Subcutaneous abdominal adipose tissue (tissue), 5 donors: Measurements from ENCODE around the gene LRRC37A3.
"Not testable (repeated sequence)": the region's sequence is repeated elsewhere in the genome, so short reads cannot be mapped to it uniquely, and the experiment has no call there.

Experiments
- H3K27ac ChIP-seq: one replicate; pipeline ENCODE4 v1.7.0; 2013; ENCODE audit warnings: low read depth, mild to moderate bottlenecking, inconsistent platforms, low read length, moderate library complexity
- H3K27me3 ChIP-seq, 5 donors: one replicate each; pipeline ENCODE4 v1.7.0; 2013; ENCODE audit warnings: low read length in 5 of 5, inconsistent platforms in 1 of 5; ENCODE audit not compliant: control insufficient read depth in 5 of 5, insufficient read depth in 4 of 5
- H3K36me3 ChIP-seq, 5 donors: one replicate each; pipeline ENCODE4 v1.7.0; 2013; ENCODE audit warnings: low read length in 5 of 5; ENCODE audit not compliant: control insufficient read depth in 5 of 5, insufficient read depth in 5 of 5
- H3K4me1 ChIP-seq, 5 donors: one replicate each; pipeline ENCODE4 v1.7.0; 2013; ENCODE audit warnings: low read length in 5 of 5, mild to moderate bottlenecking in 3 of 5, moderate library complexity in 1 of 5; ENCODE audit not compliant: control insufficient read depth in 5 of 5, insufficient read depth in 5 of 5
- H3K4me3 ChIP-seq, 5 donors: one replicate each; pipeline ENCODE4 v1.7.0; 2013; ENCODE audit warnings: low read length in 5 of 5, low read depth in 1 of 5
- H3K9ac ChIP-seq, 5 donors: one replicate each; pipeline ENCODE4 v1.7.0; 2013; ENCODE audit warnings: low read length in 5 of 5, mild to moderate bottlenecking in 4 of 5, moderate library complexity in 3 of 5
- H3K9me3 ChIP-seq, 5 donors: one replicate each; pipeline ENCODE4 v1.7.0; 2013; ENCODE audit warnings: low read length in 5 of 5; ENCODE audit not compliant: control insufficient read depth in 5 of 5
- donor health status: healthy.
- donor health status: healthy.
- donor health status: healthy.
- donor health status: healthy.
- donor health status: healthy.

LRRC37A3 gene

DNA sequence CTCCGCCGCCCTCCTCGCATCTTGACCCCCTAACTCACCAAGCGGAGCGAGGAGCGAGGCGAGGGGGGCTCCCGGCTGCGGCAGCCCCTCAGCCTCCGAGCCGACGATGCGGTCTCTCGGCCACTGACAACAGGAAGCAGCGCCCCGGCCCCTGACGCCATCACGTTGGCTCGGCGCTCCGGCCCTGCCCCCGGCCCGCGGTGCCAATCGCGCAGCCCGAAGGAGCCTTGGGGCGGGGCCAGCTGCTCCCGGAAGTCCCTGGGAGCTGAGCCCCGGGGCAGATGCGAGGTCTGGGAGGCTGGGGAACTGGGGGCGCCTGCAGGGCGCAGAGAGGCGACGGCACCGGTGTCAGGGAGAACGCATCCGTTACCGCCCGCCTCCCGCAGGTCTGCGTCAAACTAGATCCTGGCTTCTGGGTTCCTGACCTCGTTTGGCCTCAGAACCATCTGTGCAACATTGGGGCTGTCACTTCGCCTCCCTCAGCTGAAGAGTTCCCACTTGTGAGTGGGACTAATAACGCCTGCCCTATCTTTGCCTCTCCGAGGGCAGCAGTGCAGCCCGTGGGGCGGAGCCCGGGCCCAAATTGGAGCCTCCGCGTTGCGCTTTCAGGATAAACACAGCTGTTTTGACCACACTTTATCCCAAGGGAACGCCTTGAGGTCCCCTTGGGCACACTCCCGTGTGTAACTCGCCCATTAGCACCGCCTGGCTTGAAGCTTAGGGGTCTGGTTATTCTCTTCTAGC, 82.1 kb downstream of the LRRC37A3 start:
- not testable (repeated sequence) for H3K27me3 ChIP-seq, H3K9me3 ChIP-seq, H3K36me3 ChIP-seq
- Histone ChIP-seq H3K4me1 (peaks cover 0 to 24% (median 12%) of the 10 kb centered on the region in 5 donors), H3K27ac (peak overlapping the region; percentile 67), H3K4me3 (peak overlapping the region; percentile 59 to 71 (median 64)), H3K9ac (peak overlapping the region in 3 of 5 donors; percentile 30 to 75 (median 60))

GRCh38 chr17:64836623-64837017, 82.7 kb downstream of the LRRC37A3 start:
- Histone ChIP-seq H3K9ac (peak overlapping the region in 4 of 5 donors; percentile 37 to 68 (median 62)), H3K27ac (peak overlapping the region; percentile 67)

GRCh38 chr17:64834060-64834459, 85.2 kb downstream of the LRRC37A3 start:
- H3K27me3 ChIP-seq, H3K27ac ChIP-seq, H3K9me3 ChIP-seq, H3K36me3 ChIP-seq, H3K4me3 ChIP-seq, H3K9ac ChIP-seq: not testable (repeated sequence)
- H3K4me1 ChIP-seq: peaks cover 0 to 36% (median 23%) of the 10 kb centered on the region in 5 donors

More at GRCh38 chr17:64836623-64837017, 82.7 kb downstream of the LRRC37A3 start:
- peaks cover 0 to 24% (median 12%) of the 10 kb centered on the region in 5 donors for H3K4me1 ChIP-seq
- H3K27me3 ChIP-seq, H3K9me3 ChIP-seq, H3K36me3 ChIP-seq: not testable (repeated sequence)
- H3K4me3 ChIP-seq: peak overlapping the region; percentile 59 to 75 (median 66)

DNA sequence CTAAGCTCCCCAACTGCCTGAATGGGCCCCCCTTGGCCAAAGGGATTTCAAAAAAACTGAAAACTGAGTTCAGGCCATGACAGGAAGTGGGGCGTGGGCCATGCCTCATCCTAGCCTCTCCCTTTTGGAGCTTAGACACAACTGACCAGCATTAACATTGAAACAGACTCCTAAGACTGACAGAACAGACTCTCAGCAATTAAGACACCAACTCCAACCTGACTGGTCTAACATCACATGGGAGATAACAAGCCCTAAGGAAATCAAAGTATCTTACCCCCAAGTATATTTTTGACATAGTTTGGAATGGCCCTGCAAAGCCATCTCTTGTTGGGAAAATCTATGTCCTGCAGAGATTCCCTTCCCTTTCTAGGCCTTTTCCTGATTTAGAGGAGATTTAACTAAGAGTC, 88.6 kb downstream of the LRRC37A3 start:
- H3K27ac ChIP-seq: not testable (repeated sequence)

GRCh38 chr17:64829824-64830630, 89.3 kb downstream of the LRRC37A3 start:
- H3K9me3 ChIP-seq, H3K36me3 ChIP-seq, H3K4me3 ChIP-seq, H3K27me3 ChIP-seq, H3K27ac ChIP-seq, H3K9ac ChIP-seq: not testable (repeated sequence)
- peaks cover 0 to 22% (median 18%) of the 10 kb centered on the region in 5 donors for H3K4me1 ChIP-seq

More for the DNA sequence above, 88.6 kb downstream of the LRRC37A3 start:
- H3K9me3 ChIP-seq, H3K36me3 ChIP-seq, H3K4me3 ChIP-seq, H3K27me3 ChIP-seq, H3K9ac ChIP-seq: not testable (repeated sequence)
- peaks cover 0 to 22% (median 18%) of the 10 kb centered on the region in 5 donors for H3K4me1 ChIP-seq

GRCh38 chr17:64829068-64829467, 90.2 kb downstream of the LRRC37A3 start:
- peaks cover 0 to 20% (median 18%) of the 10 kb centered on the region in 5 donors for H3K4me1 ChIP-seq
- not testable (repeated sequence) for H3K27me3 ChIP-seq, H3K9me3 ChIP-seq, H3K9ac ChIP-seq, H3K27ac ChIP-seq, H3K4me3 ChIP-seq
- peaks cover 0 to 10% (median 7%) of the 10 kb centered on the region in 5 donors for H3K36me3 ChIP-seq

DNA sequence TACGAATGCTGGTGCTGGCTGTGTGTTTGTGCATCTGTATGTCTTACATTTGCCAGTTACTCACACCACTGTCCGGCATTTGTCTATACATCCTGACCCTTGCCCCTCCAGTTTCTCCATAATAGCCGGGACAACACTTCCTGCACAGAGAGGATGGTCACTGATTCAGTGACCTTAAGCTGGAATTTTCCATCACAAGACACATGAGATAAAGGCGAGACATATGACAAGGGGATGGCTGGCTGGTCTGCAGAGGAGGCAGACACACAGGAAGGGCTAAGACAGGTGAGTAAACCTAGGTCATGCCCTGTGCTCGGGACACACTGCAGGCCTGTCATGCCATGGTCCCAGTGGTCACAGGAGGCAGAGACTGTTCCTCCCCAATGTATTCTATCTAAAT, 100.4 kb downstream of the LRRC37A3 start:
- H3K27ac ChIP-seq, H3K9ac ChIP-seq, H3K4me3 ChIP-seq, H3K4me1 ChIP-seq, H3K9me3 ChIP-seq, H3K27me3 ChIP-seq: not testable (repeated sequence)
- H3K36me3 ChIP-seq: peaks cover 3 to 55% (median 36%) of the 10 kb centered on the region in 5 donors

DNA sequence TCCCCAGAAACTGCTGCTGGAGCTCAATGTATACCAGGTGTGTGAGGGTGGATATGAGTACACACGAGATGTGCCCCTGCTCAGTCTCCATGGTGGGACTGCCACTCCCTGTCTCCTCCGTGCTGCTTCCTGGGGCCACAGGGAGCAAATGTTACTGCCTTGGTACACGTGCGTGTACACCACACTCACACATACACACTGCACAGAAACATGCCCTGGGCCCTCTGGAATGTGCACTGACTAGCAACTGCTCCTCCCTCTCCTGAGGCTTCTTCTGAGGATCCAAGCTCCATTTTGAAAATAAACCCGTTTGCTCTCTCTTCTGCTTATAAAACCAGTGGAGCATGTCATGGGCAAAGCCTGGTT, 103.5 kb downstream of the LRRC37A3 start:
- H3K9me3 ChIP-seq, H3K4me1 ChIP-seq, H3K9ac ChIP-seq, H3K4me3 ChIP-seq, H3K27ac ChIP-seq, H3K27me3 ChIP-seq: not testable (repeated sequence)
- peaks cover 0 to 29% (median 20%) of the 10 kb centered on the region in 5 donors for H3K36me3 ChIP-seq

GRCh38 chr17:64814993-64815832, 104.1 kb downstream of the LRRC37A3 start:
- H3K9me3 ChIP-seq, H3K9ac ChIP-seq, H3K4me3 ChIP-seq, H3K27ac ChIP-seq, H3K4me1 ChIP-seq, H3K27me3 ChIP-seq: not testable (repeated sequence)
- H3K36me3 ChIP-seq: peaks cover 0 to 27% (median 20%) of the 10 kb centered on the region in 5 donors
